Psoas muscle (tissue), 8 donors: ENCODE data around the gene KCNMB2. TPM values are rescaled to one million over a fixed set of nuclear protein-coding genes. Genes with fewer than 3 reads are reported as not detected.

Source experiments
- ATAC-seq, 4 donors: fragments of 200-7000 bp; cut with Tn5 transposase; one replicate each; pipeline ENCODE4 v1.9.1; 2020; ENCODE audit warnings: moderate library complexity in 3 of 4, mild to moderate bottlenecking in 2 of 4
- DNase-seq, 2 donors: peaks; one replicate each; pipeline ENCODE4 v3.0.0-alpha.2; 2020
- H3K27ac ChIP-seq: fragments of 200-600 bp; one replicate; pipeline ENCODE4 v1.8.0; 2022
- H3K27me3 ChIP-seq, 3 donors: fragments of 200-600 bp in 1 of 3; one replicate each; pipeline versions ENCODE4 v1.6.1 to v1.8.0; 2013 to 2022; ENCODE audit warnings: low read length in 2 of 3, mild to moderate bottlenecking in 2 of 3, moderate library complexity in 1 of 3; ENCODE audit not compliant: insufficient read depth in 3 of 3
- H3K36me3 ChIP-seq, 2 donors: fragments of 200-600 bp in 1 of 2; one replicate each; pipeline versions ENCODE4 v1.6.1 to v1.8.0; 2013 to 2022; ENCODE audit warnings: low read depth in 1 of 2, mild to moderate bottlenecking in 1 of 2, moderate library complexity in 1 of 2; ENCODE audit not compliant: insufficient read depth in 1 of 2
- H3K4me1 ChIP-seq: fragments of 200-600 bp; one replicate; pipeline ENCODE4 v1.8.0; 2022
- H3K4me3 ChIP-seq: fragments of 200-600 bp; one replicate; pipeline ENCODE4 v1.8.0; 2022; ENCODE audit warnings: mild to moderate bottlenecking
- H3K9me3 ChIP-seq: fragments of 200-600 bp; one replicate; pipeline ENCODE4 v1.8.0; 2022
- CTCF ChIP-seq: fragments of 200-600 bp; IDR thresholded peaks from one replicate; pipeline ENCODE4 v1.8.0; 2022; ENCODE audit warnings: antibody characterized with exemption
- WGBS, 3 donors: extraction: QIAGEN DNeasy Blood & Tissue Kit; methylation state at CpG; one replicate each; pipeline versions ENCODE4 v1.1.6 to v1.1.7; 2013; 5-methylcytosine and 5-hydroxymethylcytosine counted together
- intact Hi-C, 2 donors: fragments of 100-400 bp; cut with DNase I; formaldehyde crosslinking; loops; one replicate each; pipeline versions ENCODE4 v1.11.0 to v1.14.2; 2022
- polyA plus RNA-seq, 3 donors: library from polyadenylated mRNA; stranded (reverse); fragments of 200-250 nt; gene quantifications; one replicate each; pipeline ENCODE4 v1.2.3, GENCODE V29; 2013
- total RNA-seq, 4 donors: library from RNA; stranded (reverse); fragmentation: NEBNext Ultra II Directional in 2 of 4; extraction: Animal tissue kit (Norgen Biotek cat#: 25700) in 2 of 4; gene quantifications; one replicate each; pipeline versions ENCODE4 v1.2.1 to v1.2.4, GENCODE V29; 2021 to 2023
- donor health status: healthy with polysubstance abuse.
- donor health status: DM: no; HTN: no; CAD: no; lungs with moderate emphysema.
- donor health status: Bipolar disorder and iron deficiency.
- donor health status: healthy.
- donor health status: DM: yes; HTN: yes; CAD: no.
- donor health status: DM: no; HTN: no; CAD: no.
- donor health status: DM: no; HTN: no; CAD: no.
- donor health status: DM: yes; HTN: yes; CAD: no.

KCNMB2 gene
- total and polyA plus RNA-seq, 7 donors = not detected

DNA sequence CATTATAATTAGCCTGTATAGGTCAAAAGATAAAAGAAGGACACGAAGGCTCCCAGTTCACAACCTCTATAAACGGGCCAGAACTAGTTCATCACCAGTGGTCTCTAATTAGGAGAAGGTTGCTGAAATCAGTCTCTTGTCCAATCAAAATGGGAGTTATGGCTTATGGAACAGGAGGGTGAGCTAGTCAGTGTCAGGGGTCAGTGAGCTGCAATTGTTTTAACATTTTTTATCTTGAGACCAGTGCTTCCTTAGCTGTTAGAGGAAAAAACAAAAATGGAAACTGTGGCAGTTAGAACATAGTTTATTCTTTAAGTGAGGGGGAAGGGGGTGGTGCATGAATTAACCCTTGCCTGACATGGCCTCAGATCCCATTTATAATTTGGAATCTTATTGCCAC, 141.7 kb downstream of the KCNMB2 start:
- no peaks in the 10 kb centered on the region for H3K4me1 ChIP-seq
- intact Hi-C loops = no loop called here
- 69 to 74% (median 71%) methylated on average over 2 of the region's 2 CpGs for WGBS, 3 donors
- ATAC-seq (no peak), DNase-seq (no peak)
- no peak for TF ChIP-seq CTCF
- H3K27ac ChIP-seq = no peak overlapping the region
- H3K36me3 ChIP-seq = no peaks in the 10 kb centered on the region
- no peak overlapping the region for H3K4me3 ChIP-seq
- no peaks in the 10 kb centered on the region for H3K27me3 ChIP-seq
- no peaks in the 10 kb centered on the region for H3K9me3 ChIP-seq

- no peak for TF ChIP-seq CTCF
- ATAC-seq (no peak), DNase-seq (no peak)
- no peaks in the 10 kb centered on the region for H3K4me1 ChIP-seq
- WGBS, 3 donors = 47 to 66% (median 57%) methylated on average over 3 of the region's 3 CpGs
- intact Hi-C loops = no loop called here
- H3K4me3 ChIP-seq = no peak overlapping the region
- H3K9me3 ChIP-seq = no peaks in the 10 kb centered on the region
- H3K36me3 ChIP-seq = no peaks in the 10 kb centered on the region
- H3K27ac ChIP-seq = no peak overlapping the region
- H3K27me3 ChIP-seq = no peaks in the 10 kb centered on the region
These were observed 143.8 kb downstream of the KCNMB2 start for GRCh38 chr3:178680037-178680436.

- H3K27ac ChIP-seq = no peak overlapping the region
- no peaks in the 10 kb centered on the region for H3K27me3 ChIP-seq
- H3K36me3 ChIP-seq = no peaks in the 10 kb centered on the region
- ATAC-seq (no peak), DNase-seq (no peak)
- intact Hi-C loops = no loop called here
- no peak for TF ChIP-seq CTCF
- no peaks in the 10 kb centered on the region for H3K4me1 ChIP-seq
- H3K4me3 ChIP-seq = no peak overlapping the region
- H3K9me3 ChIP-seq = no peaks in the 10 kb centered on the region
- WGBS, 3 donors = 87 to 97% (median 91%) methylated on average over 2 of the region's 2 CpGs
These were observed 144.3 kb downstream of the KCNMB2 start for GRCh38 chr3:178680489-178680888.

DNA sequence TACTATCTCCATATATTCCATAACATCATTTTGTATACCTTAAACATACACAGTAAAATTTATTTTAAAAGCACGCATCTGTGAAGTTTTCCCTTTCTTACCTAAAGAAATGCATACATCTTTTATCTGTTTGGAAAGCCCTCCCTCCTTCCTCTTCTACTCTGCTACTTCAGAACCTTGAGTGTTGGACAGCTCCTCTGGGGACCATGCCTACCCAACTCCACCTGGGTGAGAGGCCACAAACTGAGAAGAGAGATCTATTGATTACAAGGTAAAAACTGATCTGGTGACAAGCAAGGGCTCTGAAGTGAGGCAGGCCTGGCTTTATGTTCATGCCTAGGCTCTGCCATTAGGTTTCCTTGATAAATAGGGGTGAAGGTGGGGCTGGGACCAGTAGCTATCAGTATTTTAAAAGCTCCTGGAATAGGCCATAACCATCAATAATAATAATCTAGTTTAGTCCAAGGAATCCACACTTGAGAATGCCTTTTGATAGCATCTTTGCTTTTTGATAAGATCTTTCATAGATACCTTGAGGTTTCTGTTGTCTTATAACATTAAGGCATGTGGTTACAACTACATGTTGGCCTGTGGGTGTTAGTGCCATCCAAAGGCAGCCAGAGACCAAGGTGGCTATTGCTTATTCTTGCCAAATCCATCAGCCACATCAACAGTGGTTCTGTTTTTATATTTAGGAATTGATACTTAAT, 148.8 kb downstream of the KCNMB2 start:
- Histone ChIP-seq H3K9me3 (no peaks in the 10 kb centered on the region), H3K36me3 (no peaks in the 10 kb centered on the region), H3K27me3 (no peaks in the 10 kb centered on the region), H3K27ac (no peak overlapping the region), H3K4me3 (no peak overlapping the region), H3K4me1 (no peaks in the 10 kb centered on the region)
- intact Hi-C loops = no loop called here
- ATAC-seq = no peak
- WGBS, 3 donors = 77 to 84% (median 82%) methylated on average over 1 of the region's 1 CpG
- no peak for TF ChIP-seq CTCF
- no peak for DNase-seq

GRCh38 chr3:178685591-178685906, 149.3 kb downstream of the KCNMB2 start:
- ATAC-seq (no peak), DNase-seq (no peak)
- Histone ChIP-seq H3K36me3 (no peaks in the 10 kb centered on the region), H3K27me3 (no peaks in the 10 kb centered on the region), H3K27ac (no peak overlapping the region), H3K9me3 (no peaks in the 10 kb centered on the region), H3K4me1 (no peaks in the 10 kb centered on the region), H3K4me3 (no peak overlapping the region)
- intact Hi-C loops = no loop called here
- 53 to 65% (median 55%) methylated on average over 3 of the region's 3 CpGs for WGBS, 3 donors
- TF ChIP-seq CTCF = no peak
